ENCODE data around the gene TSPAN4.

The TSPAN4 gene

DNA sequence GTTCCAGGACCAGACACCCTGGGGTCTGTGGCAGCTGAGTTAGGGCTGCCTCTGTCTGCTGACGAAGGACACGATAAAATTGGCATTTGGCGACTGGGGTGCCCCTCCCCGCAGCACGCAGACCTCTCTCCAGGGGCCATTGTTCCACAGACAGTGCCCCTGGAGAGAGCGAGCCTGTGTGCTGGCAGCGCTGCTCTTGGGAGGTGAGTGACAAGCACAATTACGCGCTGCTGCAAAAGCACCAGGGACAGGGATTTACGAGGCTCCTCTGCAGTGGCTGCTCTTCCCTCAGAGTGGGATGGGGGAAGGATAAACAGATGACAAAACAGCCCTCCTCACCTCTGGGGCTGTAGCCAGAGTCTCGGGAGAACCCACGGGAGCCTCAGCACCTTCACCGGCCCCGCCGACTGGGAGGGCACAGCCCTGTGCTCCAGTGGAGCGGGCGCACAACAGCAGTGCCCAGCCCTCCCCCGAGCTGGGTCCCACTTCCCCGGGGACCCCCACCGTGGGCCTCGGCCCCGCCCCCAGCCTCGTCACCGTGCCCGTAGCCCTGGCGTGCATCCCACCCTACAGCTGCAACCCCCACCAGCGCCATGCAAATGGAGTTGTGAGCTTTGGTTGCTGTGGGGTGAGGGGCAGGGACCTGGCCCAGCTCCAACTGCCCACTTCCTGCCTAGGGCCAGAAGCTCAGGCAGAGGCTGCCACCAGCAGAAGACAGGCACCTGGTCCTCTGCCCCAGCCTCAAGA lies 48.3 kb downstream of the TSPAN4 start:
- DNase-seq = no peak

DNA sequence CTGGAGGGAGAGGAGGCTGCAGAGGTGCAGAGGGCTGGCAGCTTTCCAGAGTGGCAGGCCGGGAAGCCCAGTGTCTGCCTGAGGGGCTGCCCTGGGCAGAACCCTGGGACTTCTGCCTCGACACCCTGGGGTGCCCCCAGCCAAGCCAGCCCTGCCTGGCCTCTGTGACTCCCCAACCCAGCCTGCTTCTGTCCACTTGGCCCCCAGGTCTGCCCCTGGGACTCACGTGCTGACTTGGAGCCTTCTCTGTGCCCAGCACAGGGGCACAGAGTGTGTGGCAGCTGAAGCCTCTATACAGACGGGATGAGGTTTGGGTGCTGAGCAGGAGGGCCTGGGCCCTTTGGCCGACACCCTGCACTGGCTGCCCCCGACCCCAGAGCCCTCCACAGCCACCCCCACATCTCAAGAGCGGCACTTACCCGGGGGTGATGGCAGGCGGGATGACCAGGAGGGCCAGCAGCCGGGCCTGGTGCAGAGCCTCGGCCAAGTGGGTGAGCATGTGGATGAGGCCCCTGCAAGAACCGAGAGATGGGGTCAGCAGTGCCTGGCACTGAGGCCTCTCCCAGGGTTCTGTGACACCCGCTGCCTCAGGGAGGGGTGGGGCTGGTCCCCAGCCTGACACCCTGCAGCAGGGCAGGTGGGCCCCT lies 50.5 kb downstream of the TSPAN4 start:
- no peak for DNase-seq

DNA sequence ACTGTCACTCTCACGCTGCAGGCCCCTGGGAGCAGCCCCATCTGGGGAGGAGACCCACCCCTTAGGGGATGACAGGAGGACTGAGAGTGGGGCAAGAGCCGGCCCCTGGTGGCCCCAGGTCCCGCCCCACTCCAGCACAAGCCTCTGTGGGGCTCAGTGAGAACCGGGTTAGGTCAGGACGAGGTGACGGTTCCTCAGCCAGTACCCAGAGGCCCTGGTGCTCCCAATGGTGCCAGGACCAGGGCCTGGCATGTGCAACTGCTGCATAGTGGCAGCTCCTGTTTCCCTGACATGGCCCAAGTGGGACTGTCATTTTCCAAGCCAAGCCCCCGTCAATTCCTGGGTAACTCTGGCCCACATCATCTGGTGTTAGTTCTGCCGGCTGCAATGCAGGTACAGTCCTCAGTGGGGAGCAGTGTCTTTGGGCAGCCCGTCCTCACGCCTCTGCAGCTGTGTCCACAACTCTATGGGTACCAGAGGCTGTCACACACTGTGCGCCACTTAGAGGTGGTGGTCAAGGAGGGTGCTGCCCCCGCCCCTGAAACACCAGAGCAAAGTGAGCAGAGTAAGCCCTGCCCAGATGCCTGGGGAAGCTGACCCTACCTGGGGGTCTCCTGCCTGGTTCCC lies 52.0 kb downstream of the TSPAN4 start:
- no peak for DNase-seq

DNA sequence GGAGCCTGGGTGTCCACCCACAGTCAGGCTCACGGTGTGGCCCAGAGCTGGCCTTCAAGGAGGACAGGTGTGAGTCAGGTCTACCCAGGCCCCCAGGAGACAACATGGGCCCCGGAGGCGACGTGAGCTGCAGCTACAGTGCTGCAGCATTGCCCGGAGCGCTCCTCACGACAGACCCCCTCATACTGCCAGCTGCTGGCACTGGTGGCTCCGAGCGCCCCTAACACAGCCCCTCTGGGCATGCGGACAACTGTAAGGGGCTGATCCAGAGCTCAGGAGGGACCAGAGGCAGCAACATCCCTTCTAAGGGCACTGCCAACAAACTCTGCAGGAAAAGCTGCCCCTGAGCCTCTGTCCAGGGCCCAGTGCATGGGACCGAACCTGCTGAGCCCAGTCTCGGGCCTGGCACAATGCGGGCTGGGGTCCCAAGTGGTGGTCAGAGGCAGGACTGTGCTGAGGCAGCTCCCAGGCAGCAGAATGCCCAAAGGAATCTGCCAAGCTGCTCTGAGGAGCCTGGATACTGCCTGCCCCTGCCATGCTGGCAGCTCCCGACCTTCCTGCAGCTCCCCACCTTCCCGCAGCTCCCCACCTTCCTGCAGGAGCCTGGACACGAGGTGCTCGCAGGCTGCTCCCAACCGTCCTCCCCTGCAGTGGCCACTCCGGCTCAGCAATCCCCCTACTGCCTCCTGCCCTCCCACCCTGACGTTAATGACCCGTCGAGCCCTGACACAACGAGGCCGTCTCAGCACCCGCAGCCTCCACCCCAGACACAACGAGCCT lies 52.9 kb downstream of the TSPAN4 start:
- no peak for DNase-seq

DNA sequence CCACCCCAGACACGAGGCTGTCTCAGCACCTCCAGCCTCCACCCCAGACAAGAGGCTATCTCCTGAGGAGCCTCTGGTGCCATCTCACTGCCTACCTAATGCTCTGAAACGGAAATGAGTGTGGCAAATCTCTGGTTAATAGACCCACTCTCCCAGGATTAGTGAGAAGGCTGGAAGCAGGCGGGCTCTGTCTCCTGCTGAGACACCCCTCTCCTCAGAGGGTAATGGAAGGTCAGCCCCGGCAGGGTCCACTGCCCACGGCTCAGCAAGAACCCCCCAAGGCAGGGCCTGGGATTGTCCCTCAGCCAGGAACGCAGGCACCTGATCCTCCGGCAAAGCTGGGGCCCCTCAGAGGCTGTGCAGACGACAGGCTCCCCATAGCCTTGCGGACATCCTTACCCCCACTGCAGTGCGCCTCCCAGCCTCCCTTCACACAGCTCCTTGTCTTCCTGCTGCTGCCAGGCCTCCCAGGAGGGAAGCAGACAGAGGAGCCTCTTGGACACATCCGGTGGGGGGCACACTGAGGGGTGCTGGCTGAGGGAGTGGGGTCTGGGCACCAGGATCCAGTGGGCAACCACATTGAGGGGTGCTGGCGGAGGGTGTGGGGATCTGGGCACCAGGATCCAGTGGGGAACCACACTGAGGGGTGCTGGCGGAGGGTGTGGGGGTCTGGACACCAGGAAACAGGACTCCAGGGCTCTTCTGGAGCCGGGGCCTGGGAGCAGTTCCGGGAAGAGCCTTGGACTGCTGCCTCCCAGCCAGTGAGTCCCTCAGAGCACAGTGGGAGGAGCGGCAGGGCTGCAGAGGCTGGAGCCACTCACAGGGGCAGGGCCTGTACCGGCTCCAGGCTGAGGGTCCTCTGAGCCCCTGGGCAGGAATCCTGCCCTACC lies 54.8 kb downstream of the TSPAN4 start:
- DNase-seq = no peak

DNA sequence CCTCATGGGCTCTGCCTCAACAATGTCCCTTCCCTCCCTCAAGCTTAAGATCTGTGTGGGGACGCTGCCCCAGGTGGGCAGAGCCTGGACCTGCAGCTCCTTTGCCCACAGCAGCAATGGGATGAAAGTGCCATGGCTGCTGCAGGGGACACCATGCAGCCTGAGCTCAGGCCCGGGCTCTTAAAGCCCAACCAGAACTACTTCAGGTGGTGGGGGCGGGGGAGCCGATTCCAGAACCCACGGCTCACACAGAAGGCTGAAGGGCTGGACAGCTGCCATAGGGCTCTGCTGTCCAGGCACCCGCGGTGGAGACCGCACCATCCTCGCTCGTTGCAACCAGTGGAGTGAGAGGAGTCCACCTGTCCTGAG lies 55.5 kb downstream of the TSPAN4 start:
- DNase-seq = no peak

DNA sequence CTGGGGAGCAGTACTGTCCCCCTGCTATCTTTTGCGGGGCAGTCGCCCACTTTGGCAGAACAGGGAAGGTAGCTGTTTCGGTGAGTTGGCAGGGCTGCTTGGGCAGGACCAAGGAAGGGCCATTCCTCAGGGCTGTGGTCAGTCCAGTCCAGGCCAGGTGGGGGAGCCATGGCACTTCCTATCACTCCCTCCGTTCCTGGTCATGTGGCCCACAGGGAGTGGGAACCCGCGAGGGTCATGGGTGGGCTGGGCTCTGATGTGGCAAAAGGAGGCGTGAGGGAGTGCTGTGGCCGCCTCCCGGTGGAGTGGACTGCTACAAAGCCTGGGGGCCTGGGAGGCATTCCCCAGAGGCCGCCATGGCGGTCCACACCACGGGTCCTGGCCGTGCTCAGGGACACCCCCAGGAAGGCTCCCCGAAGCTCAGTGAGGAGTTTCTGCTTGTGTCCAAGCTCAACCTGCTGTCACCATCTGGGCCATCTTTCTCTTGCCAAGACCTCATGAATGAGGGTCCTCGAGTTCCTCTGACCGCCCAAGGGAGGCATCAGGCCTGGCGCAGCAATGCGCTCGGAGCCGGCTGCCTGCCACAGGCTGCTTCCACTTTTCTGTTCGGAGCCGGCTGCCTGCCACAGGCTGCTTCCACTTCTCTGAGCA lies 56.0 kb downstream of the TSPAN4 start:
- DNase-seq = no peak

DNA sequence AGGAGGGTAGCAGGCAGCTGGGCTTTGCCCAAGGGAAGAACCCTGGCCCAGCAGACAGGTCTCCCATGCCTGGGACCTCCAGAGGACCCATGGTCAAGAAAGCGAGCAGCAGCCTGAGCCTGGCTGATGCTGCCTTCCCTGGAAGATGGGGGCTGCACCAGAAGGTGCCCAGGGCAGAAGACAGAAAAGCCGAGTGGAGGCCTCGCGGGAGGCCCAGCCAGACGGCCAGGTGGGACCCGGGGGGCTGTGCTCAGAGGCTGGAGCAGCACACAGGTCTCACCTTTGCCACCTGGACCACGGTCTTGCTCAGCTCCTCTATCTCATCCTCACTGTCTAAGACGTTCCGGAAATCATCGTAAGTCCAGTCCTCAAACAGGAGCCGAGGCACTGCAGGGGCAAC lies 57.1 kb downstream of the TSPAN4 start:
- DNase-seq = no peak

DNA sequence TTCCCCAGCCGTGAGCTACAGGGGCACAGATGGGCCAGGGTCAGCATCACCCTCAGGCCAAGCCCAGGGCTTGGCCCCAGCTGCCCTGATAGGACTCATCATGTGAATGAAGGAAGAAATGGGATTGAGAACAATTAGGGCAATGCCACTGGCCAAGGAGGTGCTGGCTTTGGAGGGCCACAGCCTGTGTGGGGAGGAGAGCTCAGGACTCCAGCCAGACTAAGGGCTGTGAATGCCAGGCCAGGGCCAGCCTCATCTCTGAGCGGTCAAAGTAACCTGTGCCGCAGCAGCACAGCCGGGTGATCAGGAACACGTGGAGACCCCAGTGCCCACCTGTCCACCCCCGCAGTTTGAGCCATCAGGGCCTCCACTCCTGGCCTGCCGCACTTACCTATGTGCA lies 57.9 kb downstream of the TSPAN4 start:
- DNase-seq = no peak

DNA sequence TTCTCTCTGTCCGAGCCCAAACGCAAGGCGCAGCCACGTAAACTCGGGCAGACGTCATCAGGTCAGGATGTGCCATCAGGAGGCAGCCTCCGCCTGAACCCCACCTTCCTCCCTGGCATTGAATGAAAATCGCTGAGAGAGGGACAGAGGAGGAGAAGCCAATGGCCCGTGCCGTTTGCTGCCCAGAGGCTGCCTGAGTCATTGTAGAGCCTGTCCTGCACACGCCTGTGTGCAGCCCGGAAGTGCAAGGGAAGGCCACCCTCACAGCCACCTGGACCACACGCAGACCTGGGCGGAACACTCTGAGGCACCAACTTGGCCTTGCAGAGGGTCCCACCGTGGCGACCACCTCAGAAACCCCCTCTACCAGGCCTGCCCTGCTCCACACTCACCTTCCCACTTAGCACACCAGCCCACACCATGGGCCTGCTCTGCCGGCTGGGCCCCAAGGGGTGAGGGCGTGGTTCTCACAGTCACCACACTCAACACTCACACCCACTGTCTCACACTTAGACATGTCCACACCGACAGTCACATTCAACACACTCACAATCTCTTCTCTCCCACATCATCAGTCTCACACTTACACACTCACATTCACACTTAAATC lies 58.9 kb downstream of the TSPAN4 start:
- no peak for DNase-seq

DNA sequence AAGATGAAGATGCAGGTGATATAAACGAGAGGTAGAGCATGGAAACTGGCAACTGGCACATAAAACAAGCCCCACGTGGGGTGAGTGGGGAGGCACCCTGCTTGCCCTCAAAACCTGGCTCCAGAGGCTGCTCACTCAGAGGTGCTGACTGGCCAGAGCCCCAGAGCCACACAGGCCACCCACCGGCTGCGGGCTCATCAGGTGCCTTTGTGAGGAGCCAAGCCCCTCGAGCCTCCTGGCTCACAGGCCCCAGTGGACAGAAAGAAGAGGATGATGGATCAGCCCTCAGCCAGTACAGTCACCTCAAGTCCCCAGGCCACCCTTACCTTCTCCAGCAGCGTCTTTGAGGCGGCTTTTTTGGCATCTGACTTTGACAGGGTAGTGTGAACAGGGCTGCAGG lies 61.7 kb downstream of the TSPAN4 start:
- no peak for DNase-seq

DNA sequence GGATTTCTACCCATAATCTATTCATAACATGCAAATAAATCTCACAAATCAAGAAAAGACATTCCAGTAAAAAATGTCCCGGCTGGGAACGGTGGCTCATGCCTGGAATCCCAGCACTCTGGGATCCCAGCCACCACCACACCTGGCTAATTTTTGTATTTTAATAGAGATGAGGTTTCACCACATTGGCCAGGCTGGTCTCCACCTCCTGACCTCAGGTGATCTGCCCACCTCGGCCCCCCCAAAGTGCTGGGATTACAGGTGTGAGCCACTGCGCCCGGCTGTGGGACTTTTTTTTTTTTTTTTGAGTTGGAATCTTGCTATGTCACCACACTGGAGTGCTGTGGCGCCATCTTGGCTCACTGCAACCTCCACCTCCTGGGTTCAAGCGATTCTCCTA lies 63.3 kb downstream of the TSPAN4 start:
- DNase-seq = no peak

DNA sequence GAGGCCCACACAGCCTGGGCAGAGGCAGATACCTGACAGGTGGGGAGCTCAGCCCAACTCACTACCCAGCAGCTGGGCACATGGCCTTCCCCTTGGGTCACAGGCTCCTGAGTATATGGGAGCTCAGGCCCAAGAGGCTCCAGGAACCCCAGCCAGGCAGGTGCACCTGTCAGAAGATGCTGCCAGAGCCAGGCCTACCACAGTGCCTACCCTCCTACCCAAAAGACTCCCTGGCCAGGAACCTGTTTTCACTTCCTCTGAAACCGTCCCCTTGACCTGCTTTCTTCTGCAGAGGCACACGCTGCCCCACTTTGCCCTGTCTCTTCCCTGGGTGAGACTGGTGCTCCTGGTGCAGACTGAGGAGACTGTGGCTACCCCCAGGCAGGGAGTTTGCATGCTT lies 65.0 kb downstream of the TSPAN4 start:
- DNase-seq = no peak

DNA sequence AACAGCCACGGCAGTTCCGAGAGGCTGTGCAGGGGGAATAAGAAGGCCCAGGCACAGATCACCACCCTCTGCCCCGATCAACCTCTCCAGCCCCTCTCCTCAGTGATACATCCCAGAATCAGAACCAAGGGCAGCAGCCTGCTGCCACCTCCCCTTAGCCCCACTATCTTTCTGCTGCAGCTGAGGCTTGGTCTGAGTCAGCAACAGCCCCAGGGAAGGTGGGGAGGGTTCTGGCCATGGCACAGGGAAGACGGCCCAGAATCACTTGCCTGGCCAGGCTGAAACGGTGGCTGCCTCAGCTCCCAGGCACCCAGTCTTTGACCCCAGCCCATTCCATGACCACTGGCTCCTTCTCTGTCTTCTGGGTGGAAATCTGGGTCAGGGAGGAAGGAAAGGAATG lies 65.6 kb downstream of the TSPAN4 start:
- DNase-seq = no peak

DNA sequence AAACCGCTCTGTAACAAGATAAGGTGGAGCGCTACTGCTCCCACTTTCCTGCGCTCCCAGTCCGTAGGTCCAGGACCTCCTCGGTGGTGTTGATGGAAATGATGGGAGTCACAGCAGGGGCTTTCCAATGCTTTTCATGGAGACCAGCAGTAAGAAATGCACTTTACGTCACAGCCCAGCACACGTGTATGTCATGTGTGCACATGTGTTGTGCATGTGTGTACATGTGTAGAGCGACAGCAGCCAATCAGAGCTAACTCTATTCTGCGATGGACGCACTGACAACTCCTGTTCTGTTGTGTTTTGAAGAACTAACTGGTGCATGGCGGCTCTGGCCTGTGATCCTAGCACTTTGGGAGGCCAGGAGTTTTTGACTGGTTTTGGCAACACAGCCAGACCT lies 66.8 kb downstream of the TSPAN4 start:
- no peak for DNase-seq

DNA sequence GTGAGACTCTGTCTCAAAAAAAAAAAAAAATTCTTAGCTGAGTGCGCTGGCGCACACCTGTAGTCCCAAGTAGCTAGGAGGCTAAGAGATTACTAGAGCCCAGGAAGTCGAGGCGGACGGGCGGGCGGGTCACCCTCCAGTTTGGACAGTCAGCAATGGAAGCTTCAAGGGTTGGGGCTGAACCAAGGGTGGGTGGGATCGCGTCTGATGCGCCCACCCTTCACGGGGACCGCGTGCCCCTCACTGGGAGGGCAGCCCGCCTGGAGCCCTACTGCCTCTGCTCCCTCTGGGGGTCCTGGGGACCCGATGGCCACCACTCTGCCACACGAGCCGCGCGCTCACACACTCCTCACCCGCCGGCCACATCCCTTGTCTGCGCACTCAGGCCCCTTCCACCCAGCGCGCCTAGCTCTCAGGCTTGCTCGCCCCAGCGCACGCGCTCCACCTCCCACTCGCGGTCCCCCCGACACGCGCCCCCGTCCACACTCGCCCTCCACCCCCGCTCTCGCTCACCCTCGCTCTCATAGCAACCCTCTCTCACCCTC lies 67.5 kb downstream of the TSPAN4 start:
- DNase-seq = no peak

DNA sequence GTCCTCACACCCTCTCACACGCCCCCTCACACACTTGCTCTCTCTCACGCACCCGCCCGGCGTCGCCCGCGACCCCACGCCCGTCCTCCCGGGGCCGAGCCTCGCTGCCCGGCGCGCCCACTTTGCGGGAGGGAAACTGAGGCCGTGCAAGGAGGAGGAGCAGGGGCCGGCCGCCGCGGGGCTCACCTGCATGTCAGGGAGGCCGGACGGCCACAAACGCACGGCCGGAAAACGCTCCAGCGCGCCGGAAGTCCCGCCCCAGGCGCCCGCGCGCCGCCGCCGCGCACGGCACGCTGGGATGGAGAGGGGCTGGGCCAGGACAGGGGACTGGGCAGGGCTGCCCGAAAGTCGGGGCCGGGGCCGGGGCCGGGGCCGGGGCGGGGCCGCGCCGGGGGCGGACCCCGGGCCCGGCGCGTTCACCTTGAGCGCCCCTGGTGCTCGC lies 68.0 kb downstream of the TSPAN4 start, which contains the start of gene CHID1:
Gene CHID1 (minus strand): TSS at position 222 of the 442 bp plus-strand sequence. CDS start 5,994 bp downstream, outside the sequence.
- peak; percentile 92 for DNase-seq

DNA sequence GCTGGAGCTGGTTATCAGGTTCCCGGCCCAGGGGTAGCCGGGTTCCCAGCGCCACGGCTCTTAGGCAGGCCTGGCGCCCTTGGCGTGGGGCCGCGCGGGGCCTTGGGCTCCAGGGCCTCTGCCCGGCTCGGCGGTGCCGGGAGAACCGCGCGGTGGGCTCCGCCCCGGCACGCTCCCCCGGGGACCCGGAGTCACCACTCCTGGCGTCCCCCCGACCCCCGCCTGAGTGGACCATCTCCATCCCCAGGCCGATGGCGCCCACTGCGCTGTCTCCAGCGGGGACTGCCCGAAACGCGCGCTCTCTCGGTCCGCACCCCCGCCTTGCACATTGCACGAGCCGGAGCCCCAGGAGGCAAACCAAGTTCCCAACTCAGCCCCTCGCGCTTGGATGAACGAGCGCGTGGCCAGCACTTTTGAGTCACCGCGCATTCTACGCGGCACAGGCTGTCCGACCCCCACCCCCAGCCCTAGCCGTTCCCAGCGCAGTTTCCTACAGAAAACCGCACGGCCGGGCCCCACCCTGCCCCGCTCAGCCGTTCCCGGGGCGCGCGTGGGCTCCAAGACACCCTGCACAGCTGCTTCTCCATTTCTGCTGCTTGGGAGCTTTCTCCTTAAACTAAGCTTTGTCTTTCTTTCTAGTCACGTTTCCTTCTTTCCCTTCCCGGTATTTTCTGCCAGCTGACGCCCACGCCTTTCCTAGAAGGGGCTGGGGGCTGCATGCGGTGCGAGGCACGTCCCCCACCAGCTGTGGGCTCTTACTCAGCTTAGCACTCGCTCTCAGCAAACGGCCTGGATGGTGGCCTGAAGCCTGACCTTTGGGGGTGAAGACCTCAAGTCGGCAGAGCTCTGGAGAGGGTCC lies 68.6 kb downstream of the TSPAN4 start:
- no peak for DNase-seq

DNA sequence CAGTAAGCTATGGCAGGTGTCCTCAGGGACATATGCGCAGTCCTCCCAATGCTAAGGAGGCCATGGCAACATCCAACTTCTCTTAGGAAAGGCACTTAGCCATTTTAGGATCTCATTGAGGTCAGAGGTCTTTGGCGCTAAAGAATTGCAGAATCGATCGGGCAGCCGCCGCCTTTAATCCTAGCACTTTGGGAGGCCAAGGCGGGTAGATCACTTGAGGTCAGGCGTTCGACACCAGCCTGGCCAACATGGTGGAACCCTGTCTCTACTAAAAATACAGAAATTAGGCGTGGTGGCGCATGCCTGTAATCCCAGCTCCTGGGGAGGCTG lies 69.2 kb downstream of the TSPAN4 start:
- DNase-seq = no peak

DNA sequence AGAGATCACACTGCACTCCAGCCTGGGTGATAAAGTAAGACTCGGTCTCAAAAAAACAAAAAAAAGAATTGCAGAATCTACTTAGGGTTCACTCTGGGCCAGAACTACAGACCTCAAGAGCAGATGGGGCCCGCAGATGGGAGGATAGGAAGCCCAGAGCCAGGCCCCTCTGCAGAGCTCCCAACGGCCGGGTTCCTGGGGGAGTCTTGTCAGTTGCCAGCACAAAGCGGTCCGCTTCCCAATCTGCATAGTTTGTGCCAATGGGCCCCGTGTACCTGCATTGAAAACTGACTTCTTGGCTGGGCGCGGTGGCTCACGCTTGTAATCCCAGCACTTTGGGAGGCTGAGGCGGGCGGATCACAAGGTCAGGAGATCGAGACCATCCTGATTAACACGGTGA lies 69.6 kb downstream of the TSPAN4 start:
- no peak for DNase-seq

All from left hindlimb (tissue), 1 donor.